Prostate gland (tissue), 2 donors: Measurements from ENCODE around the gene CCNL2. TPM values are rescaled to one million over a fixed set of nuclear protein-coding genes. Genes with fewer than 3 reads are reported as not detected.

Experiments
- DNase-seq: peaks from one replicate; pipeline ENCODE4 v3.0.0-alpha.2; 2019; ENCODE audit warnings: low spot score
- H3K27ac ChIP-seq, 2 donors: fragments of 200-600 bp; sonication (generic); 2 replicates each; pipeline ENCODE4 v1.5.1; 2017 to 2019
- H3K27me3 ChIP-seq: fragments of 200-600 bp; sonication (generic); replicated peaks from 2 replicates; pipeline ENCODE4 v1.5.1; 2019; ENCODE audit not compliant: insufficient read depth
- H3K36me3 ChIP-seq, 2 donors: fragments of 200-600 bp; sonication (generic); 1 replicate in 1 of 2; 2 replicates in 1 of 2; pipeline versions ENCODE4 v1.5.1 to v1.8.1; 2017 to 2019
- H3K4me1 ChIP-seq: fragments of 200-600 bp; sonication (generic); replicated peaks from 2 replicates; pipeline ENCODE4 v1.5.1; 2019
- H3K4me3 ChIP-seq, 2 donors: fragments of 200-600 bp; sonication (generic); 2 replicates each; pipeline ENCODE4 v1.5.1; 2017 to 2019
- H3K9me3 ChIP-seq: fragments of 200-600 bp; sonication (generic); 2 replicates; pipeline ENCODE4 v1.5.1; 2017
- CTCF ChIP-seq, 4 experiments: fragments of 200-600 bp in 2 of 4; fragments of 450-650 bp in 2 of 4; sonication (generic) in 2 of 4; IDR thresholded peaks; 1 replicate in 3 of 4; 2 replicates in 1 of 4; pipeline ENCODE4 v1.5.1; 2016 to 2019; ENCODE audit warnings: antibody characterized with exemption in 4 of 4, mild to moderate bottlenecking in 2 of 4, moderate library complexity in 2 of 4
- POLR2A ChIP-seq: fragments of 450-650 bp; IDR thresholded peaks from one replicate; pipeline ENCODE4 v1.6.1; 2016; ENCODE audit warnings: antibody characterized with exemption, mild to moderate bottlenecking
- POLR2AphosphoS5 ChIP-seq: sonication (generic); formaldehyde crosslinking; IDR thresholded peaks from one replicate; pipeline ENCODE4 v1.6.1; 2017; ENCODE audit warnings: antibody characterized with exemption
- WGBS: methylation state at CpG from one replicate; pipeline ENCODE4 v1.1.5; 2018; 5-methylcytosine and 5-hydroxymethylcytosine counted together
- intact Hi-C: fragments of 100-400 bp; cut with DNase I; formaldehyde crosslinking; loops from one replicate; pipeline ENCODE4 v1.14.2; 2022
- total RNA-seq, 2 donors: library from RNA; depleted of rRNA; stranded (reverse); fragments of >200 nt; gene quantifications; one replicate each; pipeline ENCODE4 v1.1.0, GENCODE V29; 2016

Gene CCNL2
- total RNA-seq, 2 donors from 2014 or later: 116 to 242 TPM

- intact Hi-C loops: no loop called here
- H3K27ac ChIP-seq: no peak overlapping the region
- TF ChIP-seq POLR2A (no peak), POLR2AphosphoS5 (no peak), CTCF (IDR thresholded peaks at IDR 0.05) (no peak)
- H3K4me3 ChIP-seq: no peak overlapping the region
- DNase-seq: no peak
- peaks cover 0 to 11% of the 10 kb centered on the region in 2 donors for H3K36me3 ChIP-seq
- H3K4me1 ChIP-seq: peaks cover 8% of the 10 kb centered on the region
- no peaks in the 10 kb centered on the region for H3K27me3 ChIP-seq
- no peaks in the 10 kb centered on the region for H3K9me3 ChIP-seq
- 91% methylated on average over 17 of the region's 17 CpGs for WGBS
These were observed 57.5 kb downstream of the CCNL2 start for GRCh38 chr1:1341549-1342021.

- peaks cover 0 to 11% of the 10 kb centered on the region in 2 donors for H3K36me3 ChIP-seq
- H3K4me3 ChIP-seq: no peak overlapping the region
- peaks cover 2% of the 10 kb centered on the region for H3K4me1 ChIP-seq
- H3K9me3 ChIP-seq: no peaks in the 10 kb centered on the region
- H3K27ac ChIP-seq: no peak overlapping the region
- WGBS: 93% methylated on average over 36 of the region's 36 CpGs
- intact Hi-C loops: no loop called here
- no peaks in the 10 kb centered on the region for H3K27me3 ChIP-seq
- TF ChIP-seq POLR2A (no peak), CTCF (IDR thresholded peaks at IDR 0.05) (no peak), POLR2AphosphoS5 (no peak)
- no peak for DNase-seq
These were observed 58.2 kb downstream of the CCNL2 start for GRCh38 chr1:1340791-1341548.

GRCh38 chr1:1340185-1340584, 59.0 kb downstream of the CCNL2 start:
- intact Hi-C loops: no loop called here
- H3K27ac ChIP-seq: no peak overlapping the region
- H3K36me3 ChIP-seq: peaks cover 2 to 11% of the 10 kb centered on the region in 2 donors
- H3K4me3 ChIP-seq: no peak overlapping the region
- H3K9me3 ChIP-seq: no peaks in the 10 kb centered on the region
- no peaks in the 10 kb centered on the region for H3K27me3 ChIP-seq
- TF ChIP-seq POLR2AphosphoS5 (no peak), CTCF (IDR thresholded peaks at IDR 0.05) (no peak), POLR2A (no peak)
- 89% methylated on average over 23 of the region's 23 CpGs for WGBS
- DNase-seq: no peak
- H3K4me1 ChIP-seq: no peaks in the 10 kb centered on the region

- WGBS: 94% methylated on average over 35 of the region's 36 CpGs
- intact Hi-C loops: no loop called here
These were observed 60.9 kb downstream of the CCNL2 start for GRCh38 chr1:1338278-1338677.

More at GRCh38 chr1:1338278-1338677, 60.9 kb downstream of the CCNL2 start:
- Histone ChIP-seq H3K27ac (no peak overlapping the region), H3K4me1 (no peaks in the 10 kb centered on the region), H3K9me3 (no peaks in the 10 kb centered on the region), H3K27me3 (no peaks in the 10 kb centered on the region), H3K36me3 (peaks cover 2 to 11% of the 10 kb centered on the region in 2 donors), H3K4me3 (no peak overlapping the region)
- DNase-seq: no peak
- TF ChIP-seq POLR2AphosphoS5 (no peak), CTCF (IDR thresholded peaks at IDR 0.05) (no peak), POLR2A (no peak)
